GM21390 (cell line): ENCODE measurements around the gene FUT2.
"Not testable (repeated sequence)": the region's sequence is repeated elsewhere in the genome, so short reads cannot be mapped to it uniquely, and the experiment has no call there.

Source experiments
- ATAC-seq: cut with Tn5 transposase; IDR thresholded peaks from one replicate; pipeline ENCODE4 v1.9.1; 2021; ENCODE audit not compliant: unreplicated experiment

FUT2 gene

DNA sequence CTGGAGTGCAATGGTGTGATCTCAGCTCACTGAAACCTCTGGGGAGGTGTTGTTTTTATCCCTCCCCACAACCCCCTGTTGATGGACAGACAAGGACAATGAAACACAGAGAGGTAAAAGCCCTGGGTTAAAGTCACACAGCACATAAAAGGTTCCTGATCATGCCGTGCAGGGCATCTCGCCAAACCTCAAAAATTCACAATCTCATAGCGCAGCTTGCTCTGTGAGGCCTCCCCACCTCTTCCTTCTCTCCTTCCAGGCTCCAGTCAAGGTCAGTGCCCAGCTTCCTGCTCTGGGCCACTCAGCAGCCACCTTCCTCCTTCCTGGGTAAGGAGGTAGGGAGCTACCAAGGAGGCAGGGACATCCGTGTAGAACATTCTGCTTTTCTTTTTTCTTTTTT lies 2.3 kb downstream of the FUT2 start:
- no peak for ATAC-seq

DNA sequence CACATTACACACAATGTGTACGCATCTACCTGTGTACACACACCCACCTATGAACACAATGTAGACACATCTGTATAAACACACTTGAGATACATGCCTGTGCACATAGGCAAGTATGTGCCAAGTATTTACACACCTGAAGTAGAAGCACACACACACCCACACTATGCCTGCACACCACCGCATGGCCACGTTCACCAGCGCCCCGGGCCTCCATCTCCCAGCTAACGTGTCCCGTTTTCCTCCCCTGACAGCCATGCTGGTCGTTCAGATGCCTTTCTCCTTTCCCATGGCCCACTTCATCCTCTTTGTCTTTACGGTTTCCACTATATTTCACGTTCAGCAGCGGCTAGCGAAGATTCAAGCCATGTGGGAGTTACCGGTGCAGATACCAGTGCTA lies 6.9 kb downstream of the FUT2 start:
- ATAC-seq, result no peak

DNA sequence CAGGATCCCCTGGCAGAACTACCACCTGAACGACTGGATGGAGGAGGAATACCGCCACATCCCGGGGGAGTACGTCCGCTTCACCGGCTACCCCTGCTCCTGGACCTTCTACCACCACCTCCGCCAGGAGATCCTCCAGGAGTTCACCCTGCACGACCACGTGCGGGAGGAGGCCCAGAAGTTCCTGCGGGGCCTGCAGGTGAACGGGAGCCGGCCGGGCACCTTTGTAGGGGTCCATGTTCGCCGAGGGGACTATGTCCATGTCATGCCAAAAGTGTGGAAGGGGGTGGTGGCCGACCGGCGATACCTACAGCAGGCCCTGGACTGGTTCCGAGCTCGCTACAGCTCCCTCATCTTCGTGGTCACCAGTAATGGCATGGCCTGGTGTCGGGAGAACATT lies 7.5 kb downstream of the FUT2 start:
- no peak for ATAC-seq

- ATAC-seq, result no peak
These were observed 9.7 kb downstream of the FUT2 start for GRCh38 chr19:48705431-48705830.

GRCh38 chr19:48708471-48708870 lies 12.7 kb downstream of the FUT2 start:
- ATAC-seq, result no peak

- ATAC-seq, result no peak
These were observed 15.4 kb downstream of the FUT2 start for GRCh38 chr19:48711106-48711662.

- ATAC-seq, result no peak
These were observed 17.5 kb downstream of the FUT2 start for GRCh38 chr19:48713041-48713863.

DNA sequence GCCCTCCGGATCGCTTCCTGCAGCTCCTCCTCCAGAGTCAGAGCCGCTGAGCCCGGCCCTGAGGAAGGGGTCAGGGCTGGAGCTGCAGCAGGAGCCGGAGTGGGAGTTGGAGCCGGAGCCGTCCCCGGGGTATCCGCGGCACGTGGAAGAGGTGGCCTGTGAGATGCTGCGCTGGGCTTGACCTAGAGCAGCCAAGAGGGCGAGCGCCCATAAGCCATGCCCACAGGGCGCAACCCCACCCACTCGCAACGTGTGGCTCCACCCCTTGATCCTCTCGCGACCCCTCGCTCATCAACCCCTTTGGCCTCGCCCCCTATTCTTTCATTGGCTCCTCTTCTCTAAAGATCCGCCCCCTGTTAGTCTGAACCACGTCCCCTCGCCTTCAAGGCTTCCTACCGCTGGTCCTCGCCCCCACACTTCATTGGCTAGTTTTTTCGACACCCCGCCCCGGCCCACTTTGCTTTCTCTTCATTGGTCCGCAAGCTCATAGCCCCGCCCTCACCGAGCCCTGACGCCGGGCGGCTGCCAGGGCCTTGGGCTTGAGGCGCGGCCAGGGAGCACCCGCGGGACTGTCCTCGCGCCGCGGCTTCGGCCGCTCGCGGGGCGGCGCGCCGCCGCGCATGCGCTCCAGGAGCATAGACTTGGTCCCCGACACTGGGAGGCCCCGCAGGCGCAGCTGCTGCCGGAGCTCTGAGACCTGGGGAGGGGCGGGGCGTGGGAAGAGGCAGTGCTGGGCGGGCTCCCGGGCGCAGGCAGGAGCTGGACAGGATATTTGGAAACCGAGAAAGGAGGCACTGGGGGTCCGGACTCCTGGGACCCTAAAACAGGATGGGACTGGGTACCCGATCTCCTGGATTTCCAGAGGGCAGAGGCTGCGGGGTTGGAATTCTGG lies 18.3 kb downstream of the FUT2 start:
- peak; percentile 83 for ATAC-seq

GRCh38 chr19:48714759-48715675 lies 19.2 kb downstream of the FUT2 start:
- no peak for ATAC-seq

DNA sequence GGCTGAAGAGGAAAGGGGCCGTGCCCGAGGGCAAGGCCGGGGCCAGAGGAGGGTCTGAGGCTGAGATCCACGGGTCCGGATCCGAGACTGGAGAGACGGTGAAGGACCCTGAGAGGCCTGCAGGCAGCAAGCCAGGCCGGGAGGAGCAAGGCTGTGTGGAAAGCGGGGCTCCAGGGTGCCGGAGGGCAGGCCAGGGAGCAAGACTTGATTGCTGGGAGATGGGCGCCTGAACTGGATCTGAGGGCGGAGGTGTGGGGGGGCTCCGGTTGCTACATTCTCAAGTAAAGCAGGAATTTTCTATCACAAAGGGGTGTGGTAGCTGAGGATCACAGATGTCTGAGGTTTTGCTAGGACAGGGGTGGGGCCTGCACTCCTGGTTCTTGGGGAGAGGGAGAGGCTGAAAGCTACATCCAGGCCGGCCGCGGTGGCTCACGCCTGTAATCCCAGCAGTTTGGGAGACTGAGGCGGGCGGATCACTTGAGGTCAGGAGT lies 20.0 kb downstream of the FUT2 start:
- no peak for ATAC-seq

DNA sequence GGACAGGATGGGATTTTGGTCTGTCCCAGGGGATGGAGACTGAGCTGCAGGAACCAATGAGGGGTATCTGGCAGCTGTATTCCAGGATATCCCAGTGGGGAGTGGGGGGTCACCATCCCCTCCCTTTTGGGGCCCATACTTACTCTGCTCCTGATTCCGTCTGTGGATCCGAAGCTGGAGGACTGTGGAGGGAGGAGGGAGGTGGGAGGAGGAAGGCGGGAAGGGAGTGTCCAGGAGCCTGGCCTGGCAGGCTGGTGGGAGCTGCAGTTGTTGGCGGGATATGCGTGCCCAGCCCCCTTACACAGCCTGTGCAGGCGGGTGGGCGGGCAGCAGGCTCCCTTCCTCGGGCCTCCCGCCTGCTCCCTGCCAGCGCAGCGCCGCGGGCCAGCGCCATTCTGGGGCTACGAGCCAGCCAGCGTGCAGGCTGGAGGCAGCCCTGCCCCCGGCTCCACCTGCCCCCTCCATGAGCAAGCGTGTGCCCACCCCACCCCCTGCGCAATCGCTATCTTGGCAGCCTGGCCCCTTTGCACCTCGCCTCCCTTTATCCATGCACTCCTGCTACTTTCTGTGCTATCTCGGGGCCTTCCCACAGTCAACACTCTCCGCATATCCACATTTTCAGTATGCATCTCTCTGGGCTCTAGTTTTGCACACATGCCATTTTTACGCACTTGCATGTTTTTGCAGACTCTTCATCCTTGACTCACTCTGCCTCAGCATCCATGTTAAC lies 21.0 kb downstream of the FUT2 start:
- no peak for ATAC-seq

DNA sequence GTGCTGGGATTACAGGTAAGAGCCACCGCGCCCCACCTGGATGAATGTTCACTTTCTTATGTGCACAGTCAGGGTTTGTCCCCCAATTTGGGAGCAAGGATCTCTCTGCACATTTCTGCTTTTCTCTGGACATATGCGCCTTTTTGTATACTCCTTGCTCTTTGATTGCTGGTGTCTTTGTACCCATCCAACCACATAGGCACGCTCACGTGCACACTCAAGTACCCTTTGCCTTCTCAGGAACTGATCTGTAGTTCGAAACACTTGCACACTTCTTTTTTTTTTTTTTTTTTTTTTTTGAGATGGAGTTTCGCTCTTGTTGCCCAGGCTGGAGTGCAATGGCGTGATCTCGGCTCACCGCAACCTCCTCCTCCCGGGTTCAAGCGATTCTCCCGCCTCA lies 22.3 kb downstream of the FUT2 start:
- ATAC-seq, result not testable (repeated sequence)

- ATAC-seq, result no peak
These were observed 23.0 kb downstream of the FUT2 start for GRCh38 chr19:48718711-48719231.

- no peak for ATAC-seq
These were observed 23.7 kb downstream of the FUT2 start, which contains the start of gene MAMSTR for GRCh38 chr19:48719263-48720171. Gene MAMSTR (minus strand): TSS chr19:48719725. CDS start chr19:48719031, 694 bp downstream.

DNA sequence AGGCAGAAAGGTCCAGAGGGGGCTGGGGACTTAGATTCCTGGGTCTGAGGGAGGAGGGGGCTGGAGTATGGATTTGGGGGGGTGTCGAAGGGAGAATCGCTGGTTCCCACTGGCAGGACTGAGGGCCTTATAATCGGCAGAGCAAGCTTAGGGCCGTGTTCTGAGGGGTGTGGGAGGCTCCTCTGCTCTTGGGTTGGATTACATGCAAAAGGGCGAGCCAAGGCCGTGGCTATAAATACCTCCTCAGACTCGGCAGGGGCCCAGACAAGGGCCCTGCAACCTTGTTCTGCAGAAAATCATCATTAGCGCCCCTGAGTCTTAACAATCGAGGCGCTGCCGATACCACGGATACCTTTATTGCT lies 24.5 kb downstream of the FUT2 start:
- ATAC-seq, result peak; percentile 3

DNA sequence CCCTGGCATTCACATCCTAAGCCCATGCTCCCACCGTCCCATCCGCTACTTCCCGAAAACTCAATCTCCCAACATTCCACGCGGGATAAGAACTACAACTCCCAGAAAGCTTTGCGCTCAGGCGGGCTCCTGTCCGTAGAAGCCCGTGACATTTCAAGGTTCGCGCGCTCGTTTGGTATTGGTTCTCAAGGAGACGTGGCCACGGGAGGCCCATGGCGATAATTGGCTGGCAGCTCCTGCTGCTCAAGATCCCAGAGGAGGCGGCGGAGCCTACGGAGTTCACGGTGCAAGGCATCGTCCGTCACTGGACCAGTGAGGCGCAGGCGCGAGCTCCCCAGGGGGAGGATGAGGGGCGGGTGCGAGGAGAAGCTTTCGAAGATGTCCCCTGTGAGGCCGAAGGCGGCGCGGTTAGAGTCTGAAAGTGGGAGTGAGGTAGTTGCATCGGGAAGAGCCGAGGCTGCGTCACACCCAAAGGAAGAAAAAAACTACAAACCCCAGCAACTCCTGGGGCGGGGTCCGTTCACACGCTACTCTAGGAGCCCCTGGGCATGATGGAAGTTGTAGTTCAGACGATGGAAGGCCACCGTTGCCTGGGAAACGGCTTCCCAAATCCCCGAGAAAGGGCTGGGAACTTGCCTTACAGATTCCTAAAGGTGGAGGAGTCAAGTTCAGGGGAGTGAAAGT lies 25.0 kb downstream of the FUT2 start:
- peak; percentile 73 for ATAC-seq

DNA sequence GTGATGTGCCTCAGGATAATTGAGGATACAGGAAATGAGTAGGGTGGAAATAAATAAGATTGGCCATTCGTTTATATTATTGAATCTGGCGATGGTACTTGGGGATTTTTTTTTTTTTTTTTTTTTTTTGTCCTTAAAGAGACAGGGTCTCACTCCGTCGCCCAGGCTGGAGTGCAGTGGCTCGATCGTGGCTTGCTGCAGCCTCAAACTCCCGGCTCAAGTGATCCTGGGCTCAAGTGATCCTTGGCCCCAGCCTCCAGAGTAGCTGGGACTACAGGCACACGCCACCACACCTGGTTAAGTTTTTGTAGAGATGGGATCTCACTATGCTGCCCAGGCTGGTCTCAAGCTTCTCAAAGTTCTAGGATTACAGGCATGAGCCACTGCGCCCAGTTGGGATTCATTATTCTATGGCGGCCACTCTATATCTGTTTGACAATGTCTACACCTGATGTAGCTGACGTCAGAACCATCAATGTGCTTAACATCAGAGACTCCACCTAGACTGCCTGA lies 26.5 kb downstream of the FUT2 start:
- ATAC-seq, result no peak
